ENCODE measurements around the gene CTRL. TPM values are rescaled to one million over a fixed set of nuclear protein-coding genes. Genes with fewer than 3 reads are reported as not detected.

CTRL gene
- total RNA-seq, 1 experiment from 2014 or later, result 2.0 TPM

GRCh38 chr16:67951485-67951884 lies 19.8 kb upstream of the CTRL start:
- in situ Hi-C loops (cut with HindIII; ENCODE audit: low pct_unique_long_range_greater_than_20kb, low sequenced_read_pairs) (no loop called here), intact Hi-C loops (cut with micrococcal nuclease; ENCODE audit: unreplicated experiment) (no loop called here)
- BruUV-seq (replicated peaks), result no TSS peak
- H3K4me1 ChIP-seq (ENCODE audit: control insufficient read depth, insufficient read depth, low read length), result no peaks in the 10 kb centered on the region
- H3K36me3 ChIP-seq (ENCODE audit: control insufficient read depth, insufficient read depth, low read length), result no peaks in the 10 kb centered on the region
- ChIA-PET POLR2A (no interaction called here), CTCF (interaction anchor here (0.6 kb wide), 1 partner anchor 12 kb away, joined by 3 read pairs; no protein-coding TSS in a partner anchor)
- H3K27me3 ChIP-seq (ENCODE audit: control insufficient read depth, insufficient read depth, low read length), result no peaks in the 10 kb centered on the region
- no peak overlapping the region for H3K4me3 ChIP-seq (ENCODE audit: low read depth in 2 of 2, low read length in 2 of 2)
- H3K9me3 ChIP-seq (ENCODE audit: control insufficient read depth, insufficient read depth, low read depth, low read length), result no peaks in the 10 kb centered on the region
- ATAC-seq (no peak), DNase-seq (ENCODE audit: low read depth, low spot score) (no peak)
- TF ChIP-seq CTCF (IDR thresholded peaks at IDR 0.05), result no peak
- no peak for TF ChIP-seq REST (IDR thresholded peaks at IDR 0.05; ENCODE audit: insufficient read depth in 1 of 2, low read depth in 2 of 2, low read length in 1 of 2)
- TF ChIP-seq SIN3A (IDR thresholded peaks at IDR 0.05; ENCODE audit: borderline replicate concordance, insufficient read depth, low read depth, low read length), result no peak
- TF ChIP-seq TCF7L2 (IDR thresholded peaks at IDR 0.05; ENCODE audit: low read depth, low read length), result no peak
- no peak for TF ChIP-seq POLR2AphosphoS5 (IDR thresholded peaks at IDR 0.05; ENCODE audit: low read depth, low read length)
- H3K27ac ChIP-seq (ENCODE audit: low read length), result no peak overlapping the region

GRCh38 chr16:67950335-67950843 lies 18.7 kb upstream of the CTRL start:
- ChIA-PET POLR2A (no interaction called here), CTCF (interaction anchor here (0.6 kb wide), 1 partner anchor 173 kb away, joined by 6 read pairs; no protein-coding TSS in a partner anchor)
- no peaks in the 10 kb centered on the region for H3K4me1 ChIP-seq (ENCODE audit: control insufficient read depth, insufficient read depth, low read length)
- no peak for DNase-seq (ENCODE audit: low read depth, low spot score)
- H3K36me3 ChIP-seq (ENCODE audit: control insufficient read depth, insufficient read depth, low read length), result no peaks in the 10 kb centered on the region
- no peak for TF ChIP-seq TCF7L2 (IDR thresholded peaks at IDR 0.05; ENCODE audit: low read depth, low read length)
- no peak for TF ChIP-seq SIN3A (IDR thresholded peaks at IDR 0.05; ENCODE audit: borderline replicate concordance, insufficient read depth, low read depth, low read length)
- no peaks in the 10 kb centered on the region for H3K9me3 ChIP-seq (ENCODE audit: control insufficient read depth, insufficient read depth, low read depth, low read length)
- intact Hi-C loops (cut with micrococcal nuclease; ENCODE audit: unreplicated experiment), result no loop called here
- H3K27ac ChIP-seq (ENCODE audit: low read length), result no peak overlapping the region
- BruUV-seq (replicated peaks), result no TSS peak
- in situ Hi-C loops (cut with HindIII; ENCODE audit: low pct_unique_long_range_greater_than_20kb, low sequenced_read_pairs), result no loop called here
- no peak for ATAC-seq
- no peak overlapping the region for H3K4me3 ChIP-seq (ENCODE audit: low read depth in 2 of 2, low read length in 2 of 2)
- no peaks in the 10 kb centered on the region for H3K27me3 ChIP-seq (ENCODE audit: control insufficient read depth, insufficient read depth, low read length)

GRCh38 chr16:67949645-67950044 lies 18.0 kb upstream of the CTRL start:
- H3K27me3 ChIP-seq (ENCODE audit: control insufficient read depth, insufficient read depth, low read length), result no peaks in the 10 kb centered on the region
- in situ Hi-C loops (cut with HindIII; ENCODE audit: low pct_unique_long_range_greater_than_20kb, low sequenced_read_pairs), result no loop called here
- H3K4me3 ChIP-seq (ENCODE audit: low read depth in 2 of 2, low read length in 2 of 2), result no peak overlapping the region
- no peaks in the 10 kb centered on the region for H3K9me3 ChIP-seq (ENCODE audit: control insufficient read depth, insufficient read depth, low read depth, low read length)
- BruUV-seq (replicated peaks), result no TSS peak
- ChIA-PET POLR2A (no interaction called here), CTCF (no interaction called here)
- TF ChIP-seq POLR2AphosphoS5 (IDR thresholded peaks at IDR 0.05; ENCODE audit: low read depth, low read length) (no peak), CTCF (IDR thresholded peaks at IDR 0.05) (no peak), TCF7L2 (IDR thresholded peaks at IDR 0.05; ENCODE audit: low read depth, low read length) (no peak), REST (IDR thresholded peaks at IDR 0.05; ENCODE audit: insufficient read depth in 1 of 2, low read depth in 2 of 2, low read length in 1 of 2) (no peak), SIN3A (IDR thresholded peaks at IDR 0.05; ENCODE audit: borderline replicate concordance, insufficient read depth, low read depth, low read length) (no peak)
- ATAC-seq, result no peak
- DNase-seq (ENCODE audit: low read depth, low spot score), result no peak
- no peaks in the 10 kb centered on the region for H3K4me1 ChIP-seq (ENCODE audit: control insufficient read depth, insufficient read depth, low read length)
- H3K36me3 ChIP-seq (ENCODE audit: control insufficient read depth, insufficient read depth, low read length), result no peaks in the 10 kb centered on the region
- intact Hi-C loops (cut with micrococcal nuclease; ENCODE audit: unreplicated experiment), result no loop called here
- no peak overlapping the region for H3K27ac ChIP-seq (ENCODE audit: low read length)
